GM12865 (cell line): ENCODE measurements around the gene SH3PXD2A.
"Not testable (repeated sequence)": the region's sequence is repeated elsewhere in the genome, so short reads cannot be mapped to it uniquely, and the experiment has no call there.

ENCODE experiments used
- DNase-seq: peaks from one replicate; pipeline ENCODE4 v3.0.0; 2010; ENCODE audit warnings: low read depth
- H3K4me3 ChIP-seq: 2 replicates; pipeline ENCODE4 v1.5.1; 2011; ENCODE audit warnings: mild to moderate bottlenecking, low read depth, low read length, control low read depth
- TF ChIP-seq, protein P1 (sequence below): IDR thresholded peaks from 2 replicates; pipeline ENCODE4 v1.5.1; 2011; ENCODE audit warnings: low read length, control low read depth, low read depth, inconsistent platforms; ENCODE audit not compliant: insufficient read depth; ENCODE audit errors: missing control alignments

SH3PXD2A gene

GRCh38 chr10:103733045-103733419 is 122.3 kb downstream of the SH3PXD2A start:
- TF ChIP-seq, protein P1, sequence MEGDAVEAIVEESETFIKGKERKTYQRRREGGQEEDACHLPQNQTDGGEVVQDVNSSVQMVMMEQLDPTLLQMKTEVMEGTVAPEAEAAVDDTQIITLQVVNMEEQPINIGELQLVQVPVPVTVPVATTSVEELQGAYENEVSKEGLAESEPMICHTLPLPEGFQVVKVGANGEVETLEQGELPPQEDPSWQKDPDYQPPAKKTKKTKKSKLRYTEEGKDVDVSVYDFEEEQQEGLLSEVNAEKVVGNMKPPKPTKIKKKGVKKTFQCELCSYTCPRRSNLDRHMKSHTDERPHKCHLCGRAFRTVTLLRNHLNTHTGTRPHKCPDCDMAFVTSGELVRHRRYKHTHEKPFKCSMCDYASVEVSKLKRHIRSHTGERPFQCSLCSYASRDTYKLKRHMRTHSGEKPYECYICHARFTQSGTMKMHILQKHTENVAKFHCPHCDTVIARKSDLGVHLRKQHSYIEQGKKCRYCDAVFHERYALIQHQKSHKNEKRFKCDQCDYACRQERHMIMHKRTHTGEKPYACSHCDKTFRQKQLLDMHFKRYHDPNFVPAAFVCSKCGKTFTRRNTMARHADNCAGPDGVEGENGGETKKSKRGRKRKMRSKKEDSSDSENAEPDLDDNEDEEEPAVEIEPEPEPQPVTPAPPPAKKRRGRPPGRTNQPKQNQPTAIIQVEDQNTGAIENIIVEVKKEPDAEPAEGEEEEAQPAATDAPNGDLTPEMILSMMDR: no peak
- DNase-seq: no peak
- H3K4me3 ChIP-seq: no peak overlapping the region

GRCh38 chr10:103732339-103733044 is 122.9 kb downstream of the SH3PXD2A start:
- DNase-seq: no peak
- TF ChIP-seq, protein P1: no peak
- no peak overlapping the region for H3K4me3 ChIP-seq

- DNase-seq: no peak
- no peak overlapping the region for H3K4me3 ChIP-seq
- TF ChIP-seq, protein P1: no peak
Measured at GRCh38 chr10:103731609-103732270, 123.6 kb downstream of the SH3PXD2A start.

DNA sequence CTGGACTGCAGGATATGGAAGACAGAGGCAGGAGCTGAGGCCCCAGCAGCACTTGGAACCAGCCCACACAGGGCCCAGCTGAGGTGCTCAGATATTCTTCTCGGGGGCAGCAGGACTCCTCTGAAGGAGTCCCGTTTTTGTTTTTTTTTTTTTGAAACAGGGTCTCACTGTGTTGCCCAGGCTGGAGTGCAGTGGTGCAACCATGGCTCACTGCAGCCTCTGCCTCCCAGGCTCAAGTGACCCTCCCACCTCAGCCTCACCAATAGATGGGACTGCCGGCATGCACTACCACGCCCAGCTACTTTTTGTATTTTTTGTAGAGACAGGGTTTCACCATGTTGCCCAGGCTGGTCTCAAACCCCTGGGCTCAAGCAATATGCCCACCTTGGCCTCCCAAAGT is 124.3 kb downstream of the SH3PXD2A start:
- H3K4me3 ChIP-seq, DNase-seq: not testable (repeated sequence)

DNA sequence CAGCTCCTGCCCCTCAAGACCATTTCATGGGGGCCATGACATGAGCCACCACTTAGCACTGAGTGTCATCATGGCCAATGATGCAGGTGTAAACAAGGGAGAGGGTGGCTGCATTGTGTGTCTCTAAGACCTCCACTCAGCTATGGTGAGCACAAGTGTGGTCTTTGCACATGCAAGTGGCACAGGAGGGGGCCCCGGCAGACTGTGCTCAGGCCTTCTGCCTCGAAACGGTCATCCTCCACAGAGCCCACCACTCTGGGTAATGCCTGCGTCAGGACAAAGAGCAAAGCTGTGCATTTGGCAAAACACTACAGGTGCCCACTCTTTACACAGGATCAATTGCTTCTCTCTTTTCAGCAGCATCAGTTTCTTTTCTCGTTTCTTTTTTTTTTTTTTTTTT is 125.5 kb downstream of the SH3PXD2A start:
- DNase-seq: no peak
- no peak overlapping the region for H3K4me3 ChIP-seq
- TF ChIP-seq, protein P1: no peak

GRCh38 chr10:103727991-103728689 is 127.2 kb downstream of the SH3PXD2A start:
- no peak for DNase-seq
- TF ChIP-seq, protein P1: no peak
- H3K4me3 ChIP-seq: no peak overlapping the region

GRCh38 chr10:103727546-103727963 is 127.8 kb downstream of the SH3PXD2A start:
- H3K4me3 ChIP-seq: no peak overlapping the region
- DNase-seq: no peak
- TF ChIP-seq, protein P1: no peak
